Measurements from ENCODE around the gene COL25A1. TPM values are rescaled to one million over a fixed set of nuclear protein-coding genes. Genes with fewer than 3 reads are reported as not detected.

COL25A1 gene
- total RNA-seq, 1 experiment from 2014 or later: 0.42 TPM

- H3K27ac ChIP-seq: no peak overlapping the region
- H3K9me3 ChIP-seq (replicated peaks): no peaks in the 10 kb centered on the region
- no peak for DNase-seq (ENCODE audit: low read depth in 1 of 2, low spot score in 2 of 2)
- no peak overlapping the region for H3K4me3 ChIP-seq
- H3K27me3 ChIP-seq (replicated peaks): 0 out of 2 replicates have a peak, but pooled peaks cover 7% of the 10 kb centered on the region
- H3K36me3 ChIP-seq: no peaks in the 10 kb centered on the region
- H3K4me1 ChIP-seq (replicated peaks): no peaks in the 10 kb centered on the region
Measured at GRCh38 chr4:109185951-109186350, 116.5 kb downstream of the COL25A1 start.

GRCh38 chr4:109185548-109185947 lies 116.9 kb downstream of the COL25A1 start:
- Histone ChIP-seq H3K4me1 (replicated peaks) (no peaks in the 10 kb centered on the region), H3K4me3 (no peak overlapping the region), H3K9me3 (replicated peaks) (no peaks in the 10 kb centered on the region), H3K27ac (no peak overlapping the region), H3K27me3 (replicated peaks) (0 out of 2 replicates have a peak, but pooled peaks cover 7% of the 10 kb centered on the region), H3K36me3 (no peaks in the 10 kb centered on the region)
- DNase-seq (ENCODE audit: low read depth in 1 of 2, low spot score in 2 of 2): no peak

- no peaks in the 10 kb centered on the region for H3K36me3 ChIP-seq
- H3K9me3 ChIP-seq (replicated peaks): no peaks in the 10 kb centered on the region
- 0 out of 2 replicates have a peak, but pooled peaks cover 4% of the 10 kb centered on the region for H3K27me3 ChIP-seq (replicated peaks)
- DNase-seq (ENCODE audit: low read depth in 1 of 2, low spot score in 2 of 2): no peak
- H3K4me1 ChIP-seq (replicated peaks): no peaks in the 10 kb centered on the region
- H3K4me3 ChIP-seq: no peak overlapping the region
- no peak overlapping the region for H3K27ac ChIP-seq
Measured at GRCh38 chr4:109184491-109184961, 117.9 kb downstream of the COL25A1 start.

GRCh38 chr4:109183931-109184490 lies 118.4 kb downstream of the COL25A1 start:
- no peak for DNase-seq (ENCODE audit: low read depth in 1 of 2, low spot score in 2 of 2)
- Histone ChIP-seq H3K9me3 (replicated peaks) (no peaks in the 10 kb centered on the region), H3K36me3 (no peaks in the 10 kb centered on the region), H3K4me1 (replicated peaks) (no peaks in the 10 kb centered on the region), H3K4me3 (no peak overlapping the region), H3K27me3 (replicated peaks) (0 out of 2 replicates have a peak, but pooled peaks cover 4% of the 10 kb centered on the region), H3K27ac (no peak overlapping the region)

GRCh38 chr4:109182696-109183095 lies 119.8 kb downstream of the COL25A1 start:
- Histone ChIP-seq H3K36me3 (no peaks in the 10 kb centered on the region), H3K27ac (no peak overlapping the region), H3K4me3 (no peak overlapping the region), H3K9me3 (replicated peaks) (no peaks in the 10 kb centered on the region), H3K4me1 (replicated peaks) (no peaks in the 10 kb centered on the region), H3K27me3 (replicated peaks) (0 out of 2 replicates have a peak, but pooled peaks cover 4% of the 10 kb centered on the region)
- DNase-seq (ENCODE audit: low read depth in 1 of 2, low spot score in 2 of 2): no peak

- 0 out of 2 replicates have a peak, but pooled peaks cover 4% of the 10 kb centered on the region for H3K27me3 ChIP-seq (replicated peaks)
- no peak overlapping the region for H3K27ac ChIP-seq
- H3K4me1 ChIP-seq (replicated peaks): no peaks in the 10 kb centered on the region
- no peak overlapping the region for H3K4me3 ChIP-seq
- H3K36me3 ChIP-seq: no peaks in the 10 kb centered on the region
- H3K9me3 ChIP-seq (replicated peaks): no peaks in the 10 kb centered on the region
- no peak for DNase-seq (ENCODE audit: low read depth in 1 of 2, low spot score in 2 of 2)
Measured at GRCh38 chr4:109179061-109179460, 123.4 kb downstream of the COL25A1 start.

GRCh38 chr4:109177096-109177810 lies 125.2 kb downstream of the COL25A1 start:
- no peaks in the 10 kb centered on the region for H3K4me1 ChIP-seq (replicated peaks)
- H3K4me3 ChIP-seq: no peak overlapping the region
- no peak overlapping the region for H3K27ac ChIP-seq
- no peaks in the 10 kb centered on the region for H3K9me3 ChIP-seq (replicated peaks)
- 0 out of 2 replicates have a peak, but pooled peaks cover 4% of the 10 kb centered on the region for H3K27me3 ChIP-seq (replicated peaks)
- no peak for DNase-seq (ENCODE audit: low read depth in 1 of 2, low spot score in 2 of 2)
- no peaks in the 10 kb centered on the region for H3K36me3 ChIP-seq

GRCh38 chr4:109174224-109174953 lies 128.1 kb downstream of the COL25A1 start:
- DNase-seq (ENCODE audit: low read depth in 1 of 2, low spot score in 2 of 2): no peak
- Histone ChIP-seq H3K9me3 (replicated peaks) (no peaks in the 10 kb centered on the region), H3K4me1 (replicated peaks) (no peaks in the 10 kb centered on the region), H3K27ac (no peak overlapping the region), H3K36me3 (no peaks in the 10 kb centered on the region), H3K4me3 (no peak overlapping the region), H3K27me3 (replicated peaks) (no peaks in the 10 kb centered on the region)

- Histone ChIP-seq H3K36me3 (no peaks in the 10 kb centered on the region), H3K27me3 (replicated peaks) (no peaks in the 10 kb centered on the region), H3K27ac (no peak overlapping the region), H3K4me3 (no peak overlapping the region), H3K9me3 (replicated peaks) (no peaks in the 10 kb centered on the region), H3K4me1 (replicated peaks) (no peaks in the 10 kb centered on the region)
- no peak for DNase-seq (ENCODE audit: low read depth in 1 of 2, low spot score in 2 of 2)
Measured at GRCh38 chr4:109172301-109172700, 130.2 kb downstream of the COL25A1 start.

GRCh38 chr4:109171070-109171469 lies 131.4 kb downstream of the COL25A1 start:
- Histone ChIP-seq H3K9me3 (replicated peaks) (no peaks in the 10 kb centered on the region), H3K4me1 (replicated peaks) (no peaks in the 10 kb centered on the region), H3K27ac (no peak overlapping the region), H3K36me3 (no peaks in the 10 kb centered on the region), H3K27me3 (replicated peaks) (no peaks in the 10 kb centered on the region), H3K4me3 (no peak overlapping the region)
- no peak for DNase-seq (ENCODE audit: low read depth in 1 of 2, low spot score in 2 of 2)

GRCh38 chr4:109169170-109169569 lies 133.3 kb downstream of the COL25A1 start:
- H3K36me3 ChIP-seq: no peaks in the 10 kb centered on the region
- H3K27me3 ChIP-seq (replicated peaks): 0 out of 2 replicates have a peak, but pooled peaks cover 3% of the 10 kb centered on the region
- no peak overlapping the region for H3K27ac ChIP-seq
- H3K9me3 ChIP-seq (replicated peaks): no peaks in the 10 kb centered on the region
- H3K4me3 ChIP-seq: no peak overlapping the region
- no peak for DNase-seq (ENCODE audit: low read depth in 1 of 2, low spot score in 2 of 2)
- no peaks in the 10 kb centered on the region for H3K4me1 ChIP-seq (replicated peaks)

GRCh38 chr4:109166586-109166985 lies 135.9 kb downstream of the COL25A1 start:
- H3K27ac ChIP-seq: no peak overlapping the region
- H3K4me1 ChIP-seq (replicated peaks): no peaks in the 10 kb centered on the region
- no peaks in the 10 kb centered on the region for H3K36me3 ChIP-seq
- H3K27me3 ChIP-seq (replicated peaks): 0 out of 2 replicates have a peak, but pooled peaks cover 3% of the 10 kb centered on the region
- H3K9me3 ChIP-seq (replicated peaks): no peaks in the 10 kb centered on the region
- DNase-seq (ENCODE audit: low read depth in 1 of 2, low spot score in 2 of 2): no peak
- no peak overlapping the region for H3K4me3 ChIP-seq

GRCh38 chr4:109166126-109166525 lies 136.3 kb downstream of the COL25A1 start:
- Histone ChIP-seq H3K4me1 (replicated peaks) (no peaks in the 10 kb centered on the region), H3K27me3 (replicated peaks) (0 out of 2 replicates have a peak, but pooled peaks cover 3% of the 10 kb centered on the region), H3K4me3 (no peak overlapping the region), H3K27ac (no peak overlapping the region), H3K9me3 (replicated peaks) (no peaks in the 10 kb centered on the region), H3K36me3 (no peaks in the 10 kb centered on the region)
- no peak for DNase-seq (ENCODE audit: low read depth in 1 of 2, low spot score in 2 of 2)

- Histone ChIP-seq H3K36me3 (no peaks in the 10 kb centered on the region), H3K27ac (no peak overlapping the region), H3K4me1 (replicated peaks) (no peaks in the 10 kb centered on the region), H3K4me3 (no peak overlapping the region), H3K9me3 (replicated peaks) (no peaks in the 10 kb centered on the region), H3K27me3 (replicated peaks) (0 out of 2 replicates have a peak, but pooled peaks cover 3% of the 10 kb centered on the region)
- no peak for DNase-seq (ENCODE audit: low read depth in 1 of 2, low spot score in 2 of 2)
Measured at GRCh38 chr4:109164011-109164410, 138.4 kb downstream of the COL25A1 start.
